Stimulated activated CD8-positive, alpha-beta memory T cell treated with anti-CD3 and anti-CD28 coated beads, Interleukin-4, amount 100 ng/mL, for 1 hour (primary cell): ENCODE measurements around the gene DHRSX.
"Not testable (repeated sequence)": the region's sequence is repeated elsewhere in the genome, so short reads cannot be mapped to it uniquely, and the experiment has no call there.

Source experiments
- DNase-seq, 2 donors: peaks; one replicate each; pipeline ENCODE4 v3.0.0-alpha.2; 2020; ENCODE audit warnings: low read depth in 2 of 2, low spot score in 1 of 2

DHRSX gene

DNA sequence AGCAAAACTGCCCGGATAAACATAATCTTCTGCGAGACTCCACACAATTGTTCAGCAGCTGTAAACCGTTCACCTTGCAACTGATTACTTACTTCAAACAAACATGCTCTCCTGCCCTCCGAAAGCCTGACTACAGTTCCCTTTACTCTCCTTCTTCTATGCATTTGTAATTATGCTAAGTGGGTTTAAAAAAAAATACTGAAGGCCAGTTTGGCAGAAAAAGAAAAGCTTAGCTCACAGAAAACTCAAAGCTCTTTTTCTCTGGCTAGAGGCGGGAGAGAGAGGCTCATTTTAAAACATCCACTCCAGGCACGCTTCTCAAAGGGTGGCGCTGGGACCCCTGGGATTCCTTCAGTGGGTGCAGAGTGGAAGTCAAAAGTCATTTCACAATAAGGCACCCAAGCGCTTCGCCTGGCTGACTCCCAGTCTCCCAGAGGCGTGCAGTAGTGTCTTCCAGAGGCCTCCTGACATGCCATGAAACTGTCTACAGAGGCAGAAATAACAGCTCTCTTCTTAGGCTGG is 1.9 kb downstream of the DHRSX start:
- no peak for DNase-seq

DNA sequence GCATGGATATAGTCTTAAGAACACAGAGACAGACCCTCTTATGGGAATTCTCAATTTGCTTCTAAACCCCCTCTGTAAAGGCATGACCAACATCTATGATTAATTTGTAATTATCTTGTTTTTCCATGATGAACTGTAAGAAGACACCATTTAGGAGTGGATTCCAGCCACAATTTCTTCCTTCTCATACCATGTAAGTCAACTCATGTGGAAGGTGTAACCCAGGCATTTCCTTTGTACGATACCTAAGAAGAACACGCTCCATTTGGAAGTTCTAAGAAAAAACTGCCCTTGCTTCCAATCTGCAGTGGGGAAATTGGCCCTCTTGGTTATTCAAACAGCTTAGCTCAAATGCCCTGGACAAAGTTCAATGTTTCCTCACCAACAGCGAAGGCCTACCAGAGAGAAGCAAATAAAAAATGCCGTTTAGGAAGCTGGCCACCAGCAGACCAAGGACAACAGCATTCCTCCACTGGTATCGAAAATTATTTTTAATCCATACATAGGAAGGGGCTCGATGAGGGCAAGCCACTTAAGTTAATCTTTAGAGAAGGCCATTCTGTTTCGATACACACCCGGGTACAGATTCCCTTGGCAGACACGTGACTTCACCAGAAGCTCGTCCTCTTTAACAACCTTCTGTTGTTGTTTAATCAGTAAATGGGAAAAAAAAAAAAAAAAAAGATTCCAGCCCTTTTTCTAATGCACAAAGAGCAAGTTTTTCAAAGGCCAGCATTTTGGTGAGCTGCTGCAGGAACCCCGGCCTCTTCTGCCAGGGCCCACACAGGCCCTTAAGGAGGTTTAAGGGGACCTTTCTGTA is 2.6 kb downstream of the DHRSX start:
- no peak for DNase-seq

GRCh38 chrX:2495595-2495994 is 5.2 kb downstream of the DHRSX start:
- DNase-seq: no peak

DNA sequence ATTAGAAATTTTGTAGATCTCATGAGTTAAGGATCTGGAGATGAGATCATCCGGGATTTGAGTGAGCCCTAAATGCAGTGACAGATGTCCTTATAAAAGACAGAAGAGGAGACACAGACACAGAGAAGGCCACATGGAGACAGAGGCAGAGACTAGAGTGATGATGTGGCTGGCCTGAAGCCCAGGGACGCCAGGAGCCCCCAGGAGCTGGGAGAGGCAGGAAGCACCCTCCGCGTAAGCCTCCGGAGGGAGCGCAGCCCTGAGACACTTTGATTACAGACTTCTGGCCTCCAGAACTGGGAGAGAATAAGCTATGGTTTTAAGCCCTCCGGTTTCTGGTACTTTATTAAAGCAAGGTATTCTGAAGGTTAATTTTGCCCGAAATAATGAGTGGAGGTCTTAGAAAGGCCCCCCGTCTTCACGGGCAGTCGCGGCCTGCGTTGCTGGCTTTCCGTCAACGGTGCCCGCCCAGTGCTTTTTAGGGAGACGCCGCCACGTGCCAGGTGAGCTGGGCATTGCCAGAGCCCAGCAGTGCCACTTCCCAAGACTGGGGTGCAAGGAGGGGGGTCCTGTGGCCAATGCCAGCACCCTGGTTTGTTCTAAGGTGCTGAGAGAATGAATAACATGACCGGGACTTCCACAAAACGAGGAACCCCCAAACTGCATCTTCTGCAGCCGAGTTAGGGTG is 8.1 kb downstream of the DHRSX start:
- DNase-seq: no peak

DNA sequence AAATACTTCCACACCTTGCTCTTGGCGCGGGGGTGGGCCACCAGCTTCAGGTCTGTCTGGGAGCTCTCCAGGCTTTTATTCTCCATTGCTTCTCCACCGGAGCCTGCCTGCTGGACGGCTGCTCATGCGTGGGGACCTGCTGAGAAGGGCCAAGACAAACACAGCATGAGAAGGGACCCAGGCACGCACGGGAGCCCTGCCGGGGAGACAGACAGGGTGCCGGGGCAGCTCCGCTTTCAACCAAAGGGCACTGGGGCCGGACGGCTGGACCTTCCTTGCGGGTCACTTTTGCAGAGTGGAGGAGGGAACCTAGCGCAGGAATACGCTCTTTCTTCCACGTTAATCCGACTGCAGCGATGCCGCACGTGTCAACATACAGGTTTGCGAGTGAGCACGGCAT is 10.1 kb downstream of the DHRSX start:
- no peak for DNase-seq

DNA sequence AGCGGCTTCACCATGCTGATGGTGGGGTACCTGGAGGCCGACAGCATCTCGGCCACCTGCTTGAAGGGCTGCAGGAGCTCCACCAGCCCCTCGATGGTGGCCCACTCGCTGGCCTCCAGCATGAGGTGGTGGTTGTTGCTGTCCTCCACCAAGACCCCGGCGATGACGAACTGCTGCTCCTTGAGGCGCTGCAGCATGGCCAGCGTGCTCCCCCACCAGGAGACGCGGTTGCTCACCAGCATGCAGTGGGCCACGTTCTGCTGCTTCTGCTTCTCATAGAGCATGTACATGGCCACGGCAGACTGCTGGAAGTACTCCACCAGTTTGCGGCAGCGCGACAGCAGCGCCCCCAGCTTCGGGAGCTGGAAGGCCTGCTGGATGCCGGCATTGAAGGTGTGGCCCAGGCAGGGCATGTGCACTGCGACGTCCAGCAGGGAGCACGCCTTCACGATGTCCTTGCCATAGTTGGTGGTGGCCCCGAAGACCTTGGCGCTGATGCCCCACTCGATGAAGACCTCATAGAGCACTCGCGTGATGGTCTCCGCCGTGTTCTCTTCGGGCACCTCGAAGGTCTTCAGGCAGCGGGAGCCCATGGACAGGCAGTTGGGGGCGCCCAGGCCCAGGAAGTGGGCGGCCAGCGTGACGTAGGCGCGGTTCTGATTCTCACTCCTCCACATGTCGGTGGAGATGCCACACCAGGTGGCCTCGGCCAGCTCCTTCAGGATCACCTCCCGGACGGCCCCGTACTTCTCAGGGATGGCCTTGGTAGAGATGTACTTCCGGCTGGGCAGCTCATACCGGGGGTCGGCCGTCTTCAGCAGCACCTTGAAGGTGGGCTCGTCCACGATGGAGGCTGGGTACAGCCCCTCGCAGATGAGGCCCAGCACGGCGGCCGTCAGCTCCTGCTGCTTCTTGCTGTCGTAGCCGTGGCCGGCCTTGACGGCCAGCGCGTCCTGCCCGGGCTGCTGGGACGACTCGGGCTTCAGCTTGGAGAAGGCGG is 11.0 kb downstream of the DHRSX start:
- DNase-seq: no peak

DNA sequence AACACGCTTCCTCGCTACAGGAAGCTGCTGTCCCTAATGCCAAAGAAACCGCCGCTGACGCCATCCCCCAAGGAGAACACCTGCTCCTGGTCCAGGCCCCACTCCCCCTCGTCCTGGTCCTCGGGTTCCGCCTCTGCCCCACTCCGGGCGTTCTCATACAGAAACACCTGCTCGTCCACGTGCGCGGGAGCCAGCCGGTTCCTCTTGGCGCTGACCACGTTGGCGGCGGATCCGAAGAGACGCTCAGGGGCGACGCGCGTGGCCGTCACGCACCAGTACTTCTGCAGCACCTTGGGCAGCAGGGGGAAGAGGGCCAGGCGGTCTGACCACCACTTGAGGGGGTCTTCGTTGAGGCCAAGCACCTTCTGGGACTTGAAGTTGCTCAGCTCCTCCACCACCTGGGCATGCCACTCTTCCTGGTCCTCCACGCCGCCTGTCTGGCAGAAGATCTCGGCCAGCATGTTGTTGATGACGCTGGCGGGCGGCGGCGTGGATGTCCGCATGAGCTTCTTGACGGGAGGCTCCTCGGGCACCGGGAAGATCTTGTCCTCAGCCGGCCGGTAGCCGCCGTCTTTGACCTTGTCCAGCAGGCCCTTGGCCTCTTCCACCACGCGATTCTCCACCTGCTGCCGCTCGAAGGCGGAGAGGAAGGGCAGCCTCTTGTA is 12.0 kb downstream of the DHRSX start:
- no peak for DNase-seq

DNA sequence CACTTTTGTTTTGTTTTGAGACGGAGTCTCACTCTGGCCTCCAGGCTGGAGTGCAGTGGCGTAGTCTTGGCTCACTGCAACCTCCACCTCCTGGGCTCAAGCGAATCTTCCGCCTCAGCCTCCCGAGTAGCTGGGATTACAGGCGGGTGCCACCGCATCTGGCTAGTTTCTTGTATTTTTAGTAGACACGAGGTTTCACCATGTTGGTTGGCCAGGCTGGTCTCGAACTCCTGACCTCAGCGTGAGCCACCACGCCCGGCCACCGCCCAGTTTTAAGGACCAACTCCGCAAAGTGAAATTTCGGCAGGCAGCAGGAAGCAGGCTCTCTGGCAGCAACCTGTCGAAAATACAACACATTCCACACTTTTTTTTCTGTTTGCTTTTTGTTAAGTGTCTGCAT is 13.4 kb downstream of the DHRSX start:
- DNase-seq: no peak

- DNase-seq: no peak
Observed at GRCh38 chrX:2486476-2487133, 14.2 kb downstream of the DHRSX start.

- DNase-seq: no peak
Observed at GRCh38 chrX:2485789-2486345, 14.9 kb downstream of the DHRSX start.

DNA sequence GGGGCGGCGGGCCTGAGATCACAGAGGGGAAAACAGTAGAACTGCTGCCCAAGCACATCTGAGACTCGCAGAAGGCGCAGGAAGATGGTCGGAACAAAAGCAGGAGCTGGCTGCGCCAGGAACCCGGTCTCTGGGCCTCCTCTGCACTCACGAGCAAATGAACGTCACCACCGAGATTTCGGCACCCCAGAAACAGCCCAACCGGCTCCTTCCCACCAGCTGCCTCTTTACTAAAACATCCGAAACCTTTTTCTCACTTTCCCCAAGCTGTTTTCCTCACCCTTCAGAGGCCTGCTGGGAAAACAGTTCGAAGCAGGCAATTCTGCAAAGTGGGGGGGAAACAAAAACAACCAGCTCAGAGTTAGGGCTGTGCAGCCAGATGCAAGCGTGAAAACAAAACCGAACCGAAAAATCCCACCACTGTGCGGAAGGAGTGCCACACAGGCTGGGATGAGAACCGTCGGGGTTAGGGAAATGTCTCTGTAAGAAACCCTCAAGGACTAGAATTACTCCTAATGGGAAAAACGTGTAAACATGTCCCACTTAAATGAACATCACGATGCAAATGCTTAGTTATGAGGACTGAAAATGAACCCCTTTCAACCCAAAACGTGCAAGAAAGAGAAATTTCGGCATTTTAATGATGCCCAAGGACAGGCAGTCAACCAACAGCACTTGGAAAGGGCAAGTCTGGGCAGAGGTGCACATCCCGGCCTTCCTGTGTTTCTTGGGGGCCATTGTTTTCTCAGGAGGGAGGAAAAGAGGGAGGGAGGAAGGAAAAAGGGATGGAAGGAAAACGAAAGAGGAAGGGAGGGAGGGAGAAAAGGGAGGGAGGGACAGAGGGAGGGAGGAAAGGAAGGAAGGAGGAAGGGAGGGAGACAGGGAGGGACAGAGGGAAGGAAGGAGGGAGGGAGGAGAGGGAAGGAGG is 15.8 kb downstream of the DHRSX start:
- DNase-seq: no peak

- DNase-seq: no peak
Observed at GRCh38 chrX:2484256-2484655, 16.5 kb downstream of the DHRSX start.

GRCh38 chrX:2483398-2484060 is 17.2 kb downstream of the DHRSX start:
- no peak for DNase-seq

DNA sequence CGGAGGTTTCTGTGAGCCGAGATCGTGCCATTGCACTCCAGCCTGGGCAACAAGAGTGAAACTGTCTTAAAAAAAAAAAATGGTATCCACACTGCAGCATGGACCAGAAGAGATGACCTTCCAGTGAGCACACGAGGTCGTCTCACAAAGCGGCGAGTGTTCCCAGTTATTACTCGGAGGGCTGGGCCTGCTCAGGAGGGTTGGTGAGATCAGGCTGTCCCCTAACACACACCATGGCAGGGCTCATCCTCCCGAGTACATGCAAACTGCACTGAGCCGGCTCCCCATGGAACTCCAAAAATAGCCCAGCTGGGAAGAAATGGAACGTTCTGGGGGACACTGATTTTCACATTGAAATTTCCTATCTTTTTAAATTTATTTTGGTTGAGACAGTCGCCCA is 19.2 kb downstream of the DHRSX start:
- not testable (repeated sequence) for DNase-seq

DNA sequence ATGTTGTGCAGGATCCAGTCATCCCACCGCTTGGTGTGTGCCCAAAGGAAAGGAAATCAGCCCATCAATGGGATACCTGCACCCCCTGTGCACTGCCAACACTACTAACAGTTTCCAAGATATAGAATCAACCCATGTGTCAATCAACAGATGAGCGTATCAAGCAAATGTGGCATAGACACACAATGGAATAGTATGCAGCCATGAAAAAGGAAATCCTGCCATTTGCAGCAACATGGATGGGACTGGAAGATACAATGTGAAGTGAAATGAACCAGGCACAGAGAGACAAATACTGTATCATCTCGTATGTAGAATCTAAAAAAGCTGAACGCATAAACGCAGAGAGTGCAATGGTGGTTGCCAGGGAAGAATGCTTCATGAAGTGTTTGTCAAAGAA is 20.8 kb downstream of the DHRSX start:
- DNase-seq: not testable (repeated sequence)

DNA sequence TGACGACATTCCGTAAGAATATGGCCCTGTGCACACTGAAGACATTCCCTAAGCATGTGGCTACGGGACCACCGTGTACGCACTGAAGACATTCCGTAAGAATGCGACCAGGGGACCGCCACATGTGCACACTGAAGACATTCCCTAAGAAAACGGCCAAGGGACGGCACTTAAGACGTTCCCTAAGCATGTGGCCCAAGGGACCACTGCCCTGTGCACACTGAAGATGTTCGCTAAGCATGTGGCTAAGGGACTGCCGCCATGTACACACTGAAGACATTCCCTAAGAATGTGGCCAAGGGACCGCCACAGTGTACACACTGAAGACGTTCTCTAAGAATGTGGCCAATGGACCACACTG is 21.4 kb downstream of the DHRSX start:
- no peak for DNase-seq

DNA sequence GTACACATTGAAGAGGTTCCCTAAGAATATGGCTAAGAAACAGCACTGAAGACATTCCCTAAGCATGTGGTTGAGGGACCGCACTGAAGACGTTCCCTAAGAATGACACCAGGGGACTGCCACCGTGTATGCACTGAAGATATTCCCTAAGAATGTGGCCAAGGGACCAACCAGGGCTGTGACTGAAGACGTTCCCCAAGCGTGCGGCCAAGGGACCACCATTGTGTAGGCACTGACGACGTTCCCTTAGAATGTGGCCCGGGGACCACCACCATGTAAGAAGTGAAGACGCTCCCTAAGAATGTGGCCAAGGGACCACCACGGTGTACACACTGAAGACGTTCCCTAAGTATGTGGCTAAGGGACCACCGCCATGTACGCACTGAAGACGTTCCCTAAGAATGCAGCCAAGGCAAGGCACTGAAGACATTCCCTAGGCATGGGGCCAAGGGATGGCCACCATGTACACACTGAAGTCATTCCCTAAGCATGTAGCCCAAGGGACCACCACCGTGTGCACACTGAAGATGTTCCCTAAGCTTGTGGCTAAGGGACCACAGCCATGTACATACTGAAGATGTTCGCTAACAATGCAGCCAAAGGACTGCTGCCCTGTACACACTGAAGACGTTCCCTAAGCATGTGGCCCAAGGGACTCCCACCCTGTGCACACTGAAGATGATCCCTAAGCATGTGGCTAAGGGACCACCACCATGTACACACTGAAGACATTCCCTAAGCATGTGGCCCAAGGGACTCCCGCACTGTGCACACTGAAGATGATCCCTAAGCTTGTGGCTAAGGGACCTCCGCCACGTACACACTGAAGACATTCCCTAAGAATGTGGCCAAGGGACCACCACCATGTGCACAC is 22.0 kb downstream of the DHRSX start:
- no peak for DNase-seq
